ENCODE data around the gene VLDLR. TPM values are rescaled to one million over a fixed set of nuclear protein-coding genes. Genes with fewer than 3 reads are reported as not detected.

VLDLR gene
- total RNA-seq, result 10 to 100 TPM in 1 of 2 donors, 1 to 10 TPM in 1; 6.6 to 16.9 TPM

- DNase-seq (ENCODE audit: low spot score) (no peak), ATAC-seq (ENCODE audit: insufficient number of reproducible peaks, low FRiP score, low read depth) (no peak)
- H3K27me3 ChIP-seq (replicated peaks; ENCODE audit: insufficient read depth), result no peaks in the 10 kb centered on the region
- peak within 1 kb of the TSS; percentile 79 to 89 for H3K27ac ChIP-seq
- no peak for TF ChIP-seq CTCF (IDR thresholded peaks at IDR 0.05)
- no peaks in the 10 kb centered on the region for H3K9me3 ChIP-seq
- H3K36me3 ChIP-seq, result no peaks in the 10 kb centered on the region
- H3K4me3 ChIP-seq, result peak within 1 kb of the TSS; percentile 83
- H3K4me1 ChIP-seq (ENCODE audit: control insufficient read depth in 1 of 2, low read depth in 2 of 2), result peaks cover 0 to 10% of the 10 kb centered on the region in 2 donors
Observed at GRCh38 chr9:2621722-2622460, at the start of gene VLDLR. Gene VLDLR, plus strand, starts transcription at chr9:2621787. Its CDS starts 403 bp downstream, at chr9:2622190.

- no peak for ATAC-seq (ENCODE audit: insufficient number of reproducible peaks, low FRiP score, low read depth)
- no peaks in the 10 kb centered on the region for H3K27me3 ChIP-seq (replicated peaks; ENCODE audit: insufficient read depth)
- H3K9me3 ChIP-seq, result no peaks in the 10 kb centered on the region
- H3K36me3 ChIP-seq, result no peaks in the 10 kb centered on the region
- H3K4me1 ChIP-seq (ENCODE audit: control insufficient read depth in 1 of 2, low read depth in 2 of 2), result peaks cover 6 to 12% of the 10 kb centered on the region in 2 donors
- DNase-seq (ENCODE audit: low spot score), result no peak
- no peak overlapping the region for H3K4me3 ChIP-seq
- TF ChIP-seq CTCF (IDR thresholded peaks at IDR 0.05), result no peak
- H3K27ac ChIP-seq, result no peak overlapping the region
Observed at GRCh38 chr9:2574203-2574602, 47.4 kb upstream of the VLDLR start.

GRCh38 chr9:2576631-2577030 lies 45.0 kb upstream of the VLDLR start:
- TF ChIP-seq CTCF (IDR thresholded peaks at IDR 0.05), result no peak
- DNase-seq (ENCODE audit: low spot score) (no peak), ATAC-seq (ENCODE audit: insufficient number of reproducible peaks, low FRiP score, low read depth) (no peak)

GRCh38 chr9:2583308-2584013 lies 38.1 kb upstream of the VLDLR start:
- H3K27me3 ChIP-seq (replicated peaks; ENCODE audit: insufficient read depth), result no peaks in the 10 kb centered on the region
- no peak overlapping the region for H3K27ac ChIP-seq
- no peak for TF ChIP-seq CTCF (IDR thresholded peaks at IDR 0.05)
- H3K4me1 ChIP-seq (ENCODE audit: control insufficient read depth in 1 of 2, low read depth in 2 of 2), result no peaks in the 10 kb centered on the region
- DNase-seq (ENCODE audit: low spot score) (no peak), ATAC-seq (ENCODE audit: insufficient number of reproducible peaks, low FRiP score, low read depth) (no peak)
- H3K9me3 ChIP-seq, result no peaks in the 10 kb centered on the region
- H3K4me3 ChIP-seq, result no peak overlapping the region
- H3K36me3 ChIP-seq, result no peaks in the 10 kb centered on the region

More at GRCh38 chr9:2576631-2577030, 45.0 kb upstream of the VLDLR start:
- Histone ChIP-seq H3K4me3 (no peak overlapping the region), H3K27ac (no peak overlapping the region), H3K9me3 (no peaks in the 10 kb centered on the region), H3K36me3 (no peaks in the 10 kb centered on the region), H3K27me3 (replicated peaks; ENCODE audit: insufficient read depth) (no peaks in the 10 kb centered on the region), H3K4me1 (ENCODE audit: control insufficient read depth in 1 of 2, low read depth in 2 of 2) (peaks cover 0 to 1% of the 10 kb centered on the region in 2 donors)

- DNase-seq (ENCODE audit: low spot score) (no peak), ATAC-seq (ENCODE audit: insufficient number of reproducible peaks, low FRiP score, low read depth) (no peak)
- H3K27ac ChIP-seq, result no peak overlapping the region
- H3K36me3 ChIP-seq, result no peaks in the 10 kb centered on the region
- H3K27me3 ChIP-seq (replicated peaks; ENCODE audit: insufficient read depth), result no peaks in the 10 kb centered on the region
- TF ChIP-seq CTCF (IDR thresholded peaks at IDR 0.05), result no peak
- H3K4me3 ChIP-seq, result no peak overlapping the region
- peaks cover 13% of the 10 kb centered on the region for H3K9me3 ChIP-seq
- H3K4me1 ChIP-seq (ENCODE audit: control insufficient read depth in 1 of 2, low read depth in 2 of 2), result no peaks in the 10 kb centered on the region
Observed at GRCh38 chr9:2591967-2592366, 29.6 kb upstream of the VLDLR start.
